Measurements from ENCODE around the gene SCNN1B. TPM values are rescaled to one million over a fixed set of nuclear protein-coding genes. Genes with fewer than 3 reads are reported as not detected.

Gene SCNN1B
- total RNA-seq, 2 experiments from 2014 or later = not detected

- no peak overlapping the region for H3K27ac ChIP-seq (ENCODE audit: low read depth in 1 of 2, low read length in 2 of 2)
- intact Hi-C loops (cut with DNase I, micrococcal nuclease) = no loop called here
- H3K4me1 ChIP-seq (ENCODE audit: insufficient read depth, low read length) = no peaks in the 10 kb centered on the region
- no peaks in the 10 kb centered on the region for H3K27me3 ChIP-seq (ENCODE audit: control insufficient read depth in 1 of 2, insufficient read depth in 2 of 2, low read length in 2 of 2)
- TF ChIP-seq CTCF (IDR thresholded peaks at IDR 0.05) = no peak
- no peaks in the 10 kb centered on the region for H3K36me3 ChIP-seq (ENCODE audit: insufficient read depth, low read length)
- POLR2A ChIA-PET = no interaction called here
- Mint-ChIP-seq H3K4me1 (ENCODE audit: low read depth) (no peaks in the 10 kb centered on the region), H3K36me3 (ENCODE audit: low read depth) (no peaks in the 10 kb centered on the region), H3K27me3 (peaks cover 15% of the 10 kb centered on the region), H3K4me3 (no peak overlapping the region), H3K9me3 (no peaks in the 10 kb centered on the region), H3K27ac (no peak overlapping the region)
- no peak for ATAC-seq (ENCODE audit: poor library complexity)
- CTCF ChIA-PET = no interaction called here
- H3K4me3 ChIP-seq (ENCODE audit: low read length) = no peak overlapping the region
- H3K9me3 ChIP-seq (ENCODE audit: control insufficient read depth in 1 of 2, insufficient read depth in 1 of 2, low read length in 2 of 2) = no peaks in the 10 kb centered on the region
- no peak for DNase-seq
Measured at GRCh38 chr16:23333034-23333579, 31.0 kb downstream of the SCNN1B start.

- H3K36me3 ChIP-seq (ENCODE audit: insufficient read depth, low read length) = no peaks in the 10 kb centered on the region
- no peaks in the 10 kb centered on the region for H3K36me3 Mint-ChIP-seq (ENCODE audit: low read depth)
- no peaks in the 10 kb centered on the region for H3K27me3 ChIP-seq (ENCODE audit: control insufficient read depth in 1 of 2, insufficient read depth in 2 of 2, low read length in 2 of 2)
- ATAC-seq (ENCODE audit: poor library complexity) (no peak), DNase-seq (no peak)
- ChIA-PET CTCF (no interaction called here), POLR2A (no interaction called here)
- H3K9me3 Mint-ChIP-seq = no peaks in the 10 kb centered on the region
- no peak overlapping the region for H3K4me3 Mint-ChIP-seq
- H3K4me3 ChIP-seq (ENCODE audit: low read length) = no peak overlapping the region
- no peak for TF ChIP-seq CTCF (IDR thresholded peaks at IDR 0.05)
- no peaks in the 10 kb centered on the region for H3K4me1 Mint-ChIP-seq (ENCODE audit: low read depth)
- intact Hi-C loops (cut with DNase I, micrococcal nuclease) = no loop called here
- no peak overlapping the region for H3K27ac Mint-ChIP-seq
- H3K9me3 ChIP-seq (ENCODE audit: control insufficient read depth in 1 of 2, insufficient read depth in 1 of 2, low read length in 2 of 2) = no peaks in the 10 kb centered on the region
- no peaks in the 10 kb centered on the region for H3K4me1 ChIP-seq (ENCODE audit: insufficient read depth, low read length)
- H3K27ac ChIP-seq (ENCODE audit: low read depth in 1 of 2, low read length in 2 of 2) = no peak overlapping the region
- H3K27me3 Mint-ChIP-seq = peaks cover 15% of the 10 kb centered on the region
Measured at GRCh38 chr16:23333831-23334456, 31.8 kb downstream of the SCNN1B start.

- no peak for TF ChIP-seq CTCF (IDR thresholded peaks at IDR 0.05)
- H3K9me3 Mint-ChIP-seq = no peaks in the 10 kb centered on the region
- no peaks in the 10 kb centered on the region for H3K36me3 ChIP-seq (ENCODE audit: insufficient read depth, low read length)
- ATAC-seq (ENCODE audit: poor library complexity) (no peak), DNase-seq (no peak)
- H3K27me3 ChIP-seq (ENCODE audit: control insufficient read depth in 1 of 2, insufficient read depth in 2 of 2, low read length in 2 of 2) = no peaks in the 10 kb centered on the region
- no peaks in the 10 kb centered on the region for H3K4me1 Mint-ChIP-seq (ENCODE audit: low read depth)
- ChIA-PET CTCF (no interaction called here), POLR2A (no interaction called here)
- no peak overlapping the region for H3K4me3 ChIP-seq (ENCODE audit: low read length)
- H3K27me3 Mint-ChIP-seq = peaks cover 15% of the 10 kb centered on the region
- H3K27ac Mint-ChIP-seq = no peak overlapping the region
- H3K4me3 Mint-ChIP-seq = no peak overlapping the region
- no peaks in the 10 kb centered on the region for H3K36me3 Mint-ChIP-seq (ENCODE audit: low read depth)
- no peaks in the 10 kb centered on the region for H3K9me3 ChIP-seq (ENCODE audit: control insufficient read depth in 1 of 2, insufficient read depth in 1 of 2, low read length in 2 of 2)
- intact Hi-C loops (cut with DNase I, micrococcal nuclease) = no loop called here
- no peaks in the 10 kb centered on the region for H3K4me1 ChIP-seq (ENCODE audit: insufficient read depth, low read length)
- no peak overlapping the region for H3K27ac ChIP-seq (ENCODE audit: low read depth in 1 of 2, low read length in 2 of 2)
Measured at GRCh38 chr16:23334457-23334853, 32.4 kb downstream of the SCNN1B start.
